ENCODE results near the gene GNA15. TPM values are rescaled to one million over a fixed set of nuclear protein-coding genes. Genes with fewer than 3 reads are reported as not detected.

Gene GNA15
- total and polyA plus RNA-seq, 12 donors, result 0.42 to 8.9 (median 1.1) TPM

DNA sequence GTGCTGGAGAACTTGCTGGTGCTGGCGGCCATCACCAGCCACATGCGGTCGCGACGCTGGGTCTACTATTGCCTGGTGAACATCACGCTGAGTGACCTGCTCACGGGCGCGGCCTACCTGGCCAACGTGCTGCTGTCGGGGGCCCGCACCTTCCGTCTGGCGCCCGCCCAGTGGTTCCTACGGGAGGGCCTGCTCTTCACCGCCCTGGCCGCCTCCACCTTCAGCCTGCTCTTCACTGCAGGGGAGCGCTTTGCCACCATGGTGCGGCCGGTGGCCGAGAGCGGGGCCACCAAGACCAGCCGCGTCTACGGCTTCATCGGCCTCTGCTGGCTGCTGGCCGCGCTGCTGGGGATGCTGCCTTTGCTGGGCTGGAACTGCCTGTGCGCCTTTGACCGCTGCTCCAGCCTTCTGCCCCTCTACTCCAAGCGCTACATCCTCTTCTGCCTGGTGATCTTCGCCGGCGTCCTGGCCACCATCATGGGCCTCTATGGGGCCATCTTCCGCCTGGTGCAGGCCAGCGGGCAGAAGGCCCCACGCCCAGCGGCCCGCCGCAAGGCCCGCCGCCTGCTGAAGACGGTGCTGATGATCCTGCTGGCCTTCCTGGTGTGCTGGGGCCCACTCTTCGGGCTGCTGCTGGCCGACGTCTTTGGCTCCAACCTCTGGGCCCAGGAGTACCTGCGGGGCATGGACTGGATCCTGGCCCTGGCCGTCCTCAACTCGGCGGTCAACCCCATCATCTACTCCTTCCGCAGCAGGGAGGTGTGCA, 43.3 kb downstream of the GNA15 start:
- Histone ChIP-seq H3K4me3 (peak overlapping the region in 6 of 10 donors; percentile 0 to 66 (median 24)), H3K9me3 (no peaks in the 10 kb centered on the region), H3K4me1 (peaks cover 0 to 41% (median 3%) of the 10 kb centered on the region in 9 donors), H3K36me3 (peaks cover 0 to 3% (median 0%) of the 10 kb centered on the region in 9 donors), H3K27ac (peak overlapping the region in 7 of 10 donors; percentile 5 to 98 (median 39)), H3K27me3 (no peaks in the 10 kb centered on the region)
- ATAC-seq (peak in 3 of 8 donors; percentile 7 to 18 (median 9)), DNase-seq (no peak)
- intact Hi-C loops (cut with DNase I), result no loop called here
- 88 to 89% methylated on average over 52 of the region's 52 CpGs for WGBS, 2 donors
- TF ChIP-seq, protein P1, sequence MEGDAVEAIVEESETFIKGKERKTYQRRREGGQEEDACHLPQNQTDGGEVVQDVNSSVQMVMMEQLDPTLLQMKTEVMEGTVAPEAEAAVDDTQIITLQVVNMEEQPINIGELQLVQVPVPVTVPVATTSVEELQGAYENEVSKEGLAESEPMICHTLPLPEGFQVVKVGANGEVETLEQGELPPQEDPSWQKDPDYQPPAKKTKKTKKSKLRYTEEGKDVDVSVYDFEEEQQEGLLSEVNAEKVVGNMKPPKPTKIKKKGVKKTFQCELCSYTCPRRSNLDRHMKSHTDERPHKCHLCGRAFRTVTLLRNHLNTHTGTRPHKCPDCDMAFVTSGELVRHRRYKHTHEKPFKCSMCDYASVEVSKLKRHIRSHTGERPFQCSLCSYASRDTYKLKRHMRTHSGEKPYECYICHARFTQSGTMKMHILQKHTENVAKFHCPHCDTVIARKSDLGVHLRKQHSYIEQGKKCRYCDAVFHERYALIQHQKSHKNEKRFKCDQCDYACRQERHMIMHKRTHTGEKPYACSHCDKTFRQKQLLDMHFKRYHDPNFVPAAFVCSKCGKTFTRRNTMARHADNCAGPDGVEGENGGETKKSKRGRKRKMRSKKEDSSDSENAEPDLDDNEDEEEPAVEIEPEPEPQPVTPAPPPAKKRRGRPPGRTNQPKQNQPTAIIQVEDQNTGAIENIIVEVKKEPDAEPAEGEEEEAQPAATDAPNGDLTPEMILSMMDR (IDR thresholded peaks at IDR 0.05), result no peak

DNA sequence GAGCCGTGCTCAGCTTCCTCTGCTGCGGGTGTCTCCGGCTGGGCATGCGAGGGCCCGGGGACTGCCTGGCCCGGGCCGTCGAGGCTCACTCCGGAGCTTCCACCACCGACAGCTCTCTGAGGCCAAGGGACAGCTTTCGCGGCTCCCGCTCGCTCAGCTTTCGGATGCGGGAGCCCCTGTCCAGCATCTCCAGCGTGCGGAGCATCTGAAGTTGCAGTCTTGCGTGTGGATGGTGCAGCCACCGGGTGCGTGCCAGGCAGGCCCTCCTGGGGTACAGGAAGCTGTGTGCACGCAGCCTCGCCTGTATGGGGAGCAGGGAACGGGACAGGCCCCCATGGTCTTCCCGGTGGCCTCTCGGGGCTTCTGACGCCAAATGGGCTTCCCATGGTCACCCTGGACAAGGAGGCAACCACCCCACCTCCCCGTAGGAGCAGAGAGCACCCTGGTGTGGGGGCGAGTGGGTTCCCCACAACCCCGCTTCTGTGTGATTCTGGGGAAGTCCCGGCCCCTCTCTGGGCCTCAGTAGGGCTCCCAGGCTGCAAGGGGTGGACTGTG, 44.0 kb downstream of the GNA15 start:
- Histone ChIP-seq H3K4me1 (peaks cover 0 to 48% (median 6%) of the 10 kb centered on the region in 9 donors), H3K27ac (peak overlapping the region in 3 of 10 donors; percentile 51 to 98 (median 56)), H3K4me3 (peak overlapping the region in 6 of 10 donors; percentile 0 to 66 (median 24)), H3K36me3 (peaks cover 0 to 3% (median 0%) of the 10 kb centered on the region in 9 donors), H3K27me3 (no peaks in the 10 kb centered on the region), H3K9me3 (no peaks in the 10 kb centered on the region)
- peak in 2 of 8 donors; percentile 3 to 8 for ATAC-seq
- DNase-seq, result no peak
- TF ChIP-seq, protein P1 (IDR thresholded peaks at IDR 0.05), result no peak
- intact Hi-C loops (cut with DNase I), result no loop called here
- WGBS, 2 donors, result 86 to 88% methylated on average over 31 of the region's 31 CpGs

DNA sequence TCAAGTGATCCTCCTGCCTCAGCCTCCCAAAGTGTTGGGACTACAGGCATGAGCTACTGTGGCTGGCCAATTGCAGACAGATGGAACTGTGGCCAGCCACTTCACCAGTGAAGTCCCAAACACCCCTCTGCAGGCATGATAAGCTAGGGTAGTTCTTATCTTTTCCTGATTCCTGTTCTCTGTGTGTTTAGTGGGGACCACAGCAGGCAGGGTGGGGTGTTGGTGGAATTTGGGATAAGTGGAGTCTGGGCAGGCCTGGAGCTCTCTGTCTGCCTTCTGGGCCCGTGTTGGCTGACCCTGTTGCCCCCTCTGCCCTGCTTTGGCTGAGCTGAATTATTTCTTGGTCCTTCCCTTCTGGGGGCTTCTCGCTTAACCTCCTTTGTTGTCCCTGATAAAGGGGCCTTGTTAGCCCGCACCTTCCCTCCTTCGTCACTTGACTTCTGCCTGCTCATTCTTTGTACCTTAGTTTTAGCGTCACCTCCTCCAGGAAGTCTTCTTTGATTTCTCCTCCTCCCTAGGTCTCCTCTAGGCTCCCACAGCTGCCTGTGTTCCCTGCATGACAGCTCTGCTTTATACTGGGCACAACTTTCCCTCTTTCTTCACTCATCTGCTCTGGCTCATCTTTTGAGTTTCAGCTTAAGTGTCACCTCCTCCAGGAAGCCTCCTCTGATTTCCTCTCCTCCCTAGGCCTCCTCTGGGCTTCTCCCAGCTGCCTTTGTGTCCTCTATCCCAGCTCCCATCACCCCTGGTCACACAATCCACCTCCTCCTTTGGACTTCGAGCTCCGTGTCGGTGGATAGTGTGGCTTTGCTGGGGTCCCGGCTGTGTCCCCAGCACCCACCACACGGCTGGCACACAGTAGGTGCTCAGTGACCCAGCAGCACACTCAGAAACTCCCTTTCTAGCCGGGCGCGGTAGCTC, 48.1 kb downstream of the GNA15 start:
- DNase-seq (no peak), ATAC-seq (no peak)
- Histone ChIP-seq H3K36me3 (peaks cover 0 to 5% (median 0%) of the 10 kb centered on the region in 9 donors), H3K27ac (peak overlapping the region in 1 of 10 donors; percentile 26), H3K9me3 (no peaks in the 10 kb centered on the region), H3K4me3 (peak overlapping the region in 1 of 10 donors; percentile 3), H3K27me3 (no peaks in the 10 kb centered on the region), H3K4me1 (peaks cover 5 to 60% (median 22%) of the 10 kb centered on the region in 9 donors)
- 73 to 78% methylated on average over 13 of the region's 13 CpGs for WGBS, 2 donors
- TF ChIP-seq, protein P1 (IDR thresholded peaks at IDR 0.05), result no peak
- intact Hi-C loops (cut with DNase I), result no loop called here

All from heart right ventricle (tissue), 16 donors.